ENCODE measurements around the gene WDR70.
A peak's percentile ranks its signal among the peaks of the same experiment; 100 is the strongest.
"Not testable (repeated sequence)": the region's sequence is repeated elsewhere in the genome, so short reads cannot be mapped to it uniquely, and the experiment has no call there.

WDR70 gene

GRCh38 chr5:37575541-37576489 is 196.7 kb downstream of the WDR70 start:
- H3K9me3 ChIP-seq (ENCODE audit: severe bottlenecking) = no peaks in the 10 kb centered on the region
- TF ChIP-seq CTCF (IDR thresholded peaks at IDR 0.05; ENCODE audit: low read depth, low read length) = no peak
- peak; percentile 52 for DNase-seq
- no peak overlapping the region for H3K4me3 ChIP-seq (ENCODE audit: low read depth, low read length)
- no peaks in the 10 kb centered on the region for H3K27me3 ChIP-seq (ENCODE audit: insufficient read depth, low read depth, severe bottlenecking)
- H3K36me3 ChIP-seq = no peaks in the 10 kb centered on the region
- H3K27ac ChIP-seq = no peak overlapping the region

- H3K27me3 ChIP-seq (ENCODE audit: insufficient read depth, low read depth, severe bottlenecking) = no peaks in the 10 kb centered on the region
- TF ChIP-seq CTCF (IDR thresholded peaks at IDR 0.05; ENCODE audit: low read depth, low read length) = no peak
Measured at GRCh38 chr5:37576552-37576951, 197.4 kb downstream of the WDR70 start.

GRCh38 chr5:37578176-37578575 is 199.1 kb downstream of the WDR70 start:
- no peak for TF ChIP-seq CTCF (IDR thresholded peaks at IDR 0.05; ENCODE audit: low read depth, low read length)
- no peak for DNase-seq
- Histone ChIP-seq H3K27me3 (ENCODE audit: insufficient read depth, low read depth, severe bottlenecking) (no peaks in the 10 kb centered on the region), H3K36me3 (no peaks in the 10 kb centered on the region), H3K4me3 (ENCODE audit: low read depth, low read length) (no peak overlapping the region), H3K9me3 (ENCODE audit: severe bottlenecking) (no peaks in the 10 kb centered on the region), H3K27ac (no peak overlapping the region)

More at GRCh38 chr5:37576552-37576951, 197.4 kb downstream of the WDR70 start:
- no peak for DNase-seq
- Histone ChIP-seq H3K27ac (no peak overlapping the region), H3K36me3 (no peaks in the 10 kb centered on the region), H3K4me3 (ENCODE audit: low read depth, low read length) (no peak overlapping the region), H3K9me3 (ENCODE audit: severe bottlenecking) (no peaks in the 10 kb centered on the region)

- no peak for DNase-seq
- Histone ChIP-seq H3K36me3 (no peaks in the 10 kb centered on the region), H3K4me3 (ENCODE audit: low read depth, low read length) (no peak overlapping the region), H3K9me3 (ENCODE audit: severe bottlenecking) (no peaks in the 10 kb centered on the region), H3K27me3 (ENCODE audit: insufficient read depth, low read depth, severe bottlenecking) (no peaks in the 10 kb centered on the region), H3K27ac (no peak overlapping the region)
- no peak for TF ChIP-seq CTCF (IDR thresholded peaks at IDR 0.05; ENCODE audit: low read depth, low read length)
Measured at GRCh38 chr5:37580106-37580505, 201.0 kb downstream of the WDR70 start.

- Histone ChIP-seq H3K9me3 (ENCODE audit: severe bottlenecking) (no peaks in the 10 kb centered on the region), H3K36me3 (no peaks in the 10 kb centered on the region), H3K27me3 (ENCODE audit: insufficient read depth, low read depth, severe bottlenecking) (no peaks in the 10 kb centered on the region), H3K27ac (no peak overlapping the region), H3K4me3 (ENCODE audit: low read depth, low read length) (no peak overlapping the region)
- no peak for TF ChIP-seq CTCF (IDR thresholded peaks at IDR 0.05; ENCODE audit: low read depth, low read length)
- no peak for DNase-seq
Measured at GRCh38 chr5:37582202-37582601, 203.1 kb downstream of the WDR70 start.

- H3K36me3 ChIP-seq; H3K4me3 ChIP-seq (ENCODE audit: low read depth, low read length); DNase-seq; H3K9me3 ChIP-seq (ENCODE audit: severe bottlenecking); H3K27ac ChIP-seq; H3K27me3 ChIP-seq (ENCODE audit: insufficient read depth, low read depth, severe bottlenecking): not testable (repeated sequence)
Measured at GRCh38 chr5:37593292-37593691, 214.2 kb downstream of the WDR70 start.

- DNase-seq; H3K9me3 ChIP-seq (ENCODE audit: severe bottlenecking); H3K27me3 ChIP-seq (ENCODE audit: insufficient read depth, low read depth, severe bottlenecking); H3K4me3 ChIP-seq (ENCODE audit: low read depth, low read length); H3K27ac ChIP-seq; H3K36me3 ChIP-seq: not testable (repeated sequence)
Measured at GRCh38 chr5:37594864-37595263, 215.7 kb downstream of the WDR70 start.

Data from WERI-Rb-1 (cell line).